ENCODE results near the gene SEMA6B. TPM values are rescaled to one million over a fixed set of nuclear protein-coding genes. Genes with fewer than 3 reads are reported as not detected.
A peak's percentile ranks its signal among the peaks of the same experiment; 100 is the strongest.

The SEMA6B gene
- total and polyA plus RNA-seq, 2 of the 4 experiments (the other 2 are of a cell fraction): 0.18 to 0.72 TPM

- in situ Hi-C loops (cut with MboI; ENCODE audit: low sequenced_read_pairs) (no loop called here), dilution Hi-C loops (cut with HindIII; ENCODE audit: low sequenced_read_pairs, unreplicated experiment) (no loop called here), intact Hi-C loops (cut with micrococcal nuclease) (no loop called here)
- BruUV-seq (replicated peaks): no TSS peak
- Histone ChIP-seq H3K36me3 (ENCODE audit: control insufficient read depth, insufficient read depth, low read length) (no peaks in the 10 kb centered on the region), H2BK20ac (ENCODE audit: low read depth, low read length) (no peak overlapping the region), H4K5ac (ENCODE audit: low read depth, low read length) (no peak overlapping the region), H2BK5ac (ENCODE audit: low read depth, low read length, poor library complexity, severe bottlenecking) (no peak overlapping the region), H4K91ac (ENCODE audit: insufficient read depth, low read depth, low read length) (no peak overlapping the region), H3K4me3 (ENCODE audit: insufficient read depth, low read depth, low read length) (no peak overlapping the region), H3K4me2 (ENCODE audit: low read depth, low read length) (no peak overlapping the region), H3K27ac (ENCODE audit: insufficient read depth, low read length) (no peak overlapping the region), H2BK120ac (ENCODE audit: low read depth, low read length) (no peak overlapping the region), H3K56ac (ENCODE audit: extremely low read depth, insufficient read depth, low read length) (no peak overlapping the region), H3K9ac (ENCODE audit: low read depth, low read length) (no peak overlapping the region), H2AK9ac (replicated peaks; ENCODE audit: low read depth, low read length, poor library complexity) (peak overlapping the region; percentile 55), H3K14ac (replicated peaks; ENCODE audit: low read depth, low read length) (no peak overlapping the region), H3K27me3 (ENCODE audit: control insufficient read depth, insufficient read depth, low read length) (peaks cover 25% of the 10 kb centered on the region), H3K4ac (ENCODE audit: low read depth, low read length) (no peak overlapping the region), H3K79me1 (ENCODE audit: low read depth in 1 of 2, low read length in 2 of 2) (no peaks in the 10 kb centered on the region), H2BK15ac (ENCODE audit: low read depth, low read length) (no peak overlapping the region), H3K23ac (ENCODE audit: low read depth, low read length) (no peak overlapping the region), H4K20me1 (ENCODE audit: insufficient read depth, low read length) (no peaks in the 10 kb centered on the region), H3K9me3 (ENCODE audit: control insufficient read depth, insufficient read depth, low read length) (no peaks in the 10 kb centered on the region), H3K4me1 (ENCODE audit: control insufficient read depth, insufficient read depth, low read length) (no peaks in the 10 kb centered on the region), H2AFZ (replicated peaks; ENCODE audit: low read length, poor library complexity) (no peak overlapping the region), H2AK5ac (ENCODE audit: low read depth, low read length) (no peak overlapping the region), H3K9me1 (ENCODE audit: insufficient read depth, low read length) (no peaks in the 10 kb centered on the region), H4K8ac (ENCODE audit: low read depth in 2 of 2, low read length in 2 of 2) (no peak overlapping the region), H3K18ac (ENCODE audit: low read depth, low read length) (no peak overlapping the region)
- DNase-seq (no peak), ATAC-seq (ENCODE audit: low read depth) (no peak)
- ChIA-PET CTCF (no interaction called here), POLR2A (ENCODE audit: unreplicated experiment) (no interaction called here)
- WGBS, 2 experiments (ENCODE audit: extremely low coverage in 2 of 2, insufficient read length in 1 of 2): 20% methylated on average over 1 of the region's 5 CpGs; no CpG with 5 or more reads in 1 of the 2 experiments
- TF ChIP-seq NFE2L2 (IDR thresholded peaks at IDR 0.05; ENCODE audit: low read depth, low read length) (no peak), POLR2A (IDR thresholded peaks at IDR 0.05; ENCODE audit: low read depth, low read length) (no peak)
Observed at GRCh38 chr19:4592445-4592844, 33.0 kb upstream of the SEMA6B start.
